Hematopoietic multipotent progenitor cell treated with erythropoietin and hydrocortisone succinate and interleukin-3 and kit ligand, for 4 days (in vitro differentiated cells): ENCODE data around the gene PPM1K.
"Not testable (repeated sequence)": the region's sequence is repeated elsewhere in the genome, so short reads cannot be mapped to it uniquely, and the experiment has no call there.

Experiments
- DNase-seq: peaks from one replicate; pipeline ENCODE4 v3.0.0-alpha.2; 2015

The PPM1K gene

GRCh38 chr4:88284439-88285234, at the start of gene PPM1K:
PPM1K (minus strand) TSS chr4:88284561; CDS start chr4:88278583, 5,978 bp downstream.
- DNase-seq: peak; percentile 99

DNA sequence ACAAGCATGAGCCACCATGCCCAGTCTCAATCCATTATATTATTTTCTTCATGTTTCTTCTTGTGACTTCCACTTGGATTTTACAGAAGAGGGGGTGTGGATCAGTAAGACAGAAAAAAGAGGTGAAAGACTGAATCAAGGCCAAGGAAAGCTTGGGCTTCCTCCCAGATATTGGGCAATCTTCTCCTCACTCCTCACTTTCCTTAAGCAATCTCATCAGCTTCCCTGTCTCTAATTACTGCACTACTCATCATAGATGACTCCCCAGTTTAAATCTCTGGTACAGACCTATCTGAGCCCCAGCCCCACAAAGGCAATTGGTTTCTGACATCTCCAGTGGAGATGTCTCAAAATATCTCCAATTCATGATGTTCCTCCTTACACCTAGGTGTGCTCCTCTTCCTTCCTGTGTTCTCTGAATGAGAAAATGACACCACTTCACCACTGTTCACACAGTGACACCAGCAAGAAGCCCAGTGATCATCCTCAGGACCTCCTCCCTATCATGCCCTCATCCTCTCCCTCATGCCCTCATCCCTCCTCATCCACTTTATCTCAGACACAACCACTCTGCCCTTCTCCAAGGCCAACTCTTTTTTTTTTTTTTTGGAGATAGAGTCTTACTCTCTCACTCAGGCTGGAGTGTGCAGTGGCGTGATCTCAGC, 49.5 kb upstream of the PPM1K start:
- DNase-seq: no peak

- DNase-seq: no peak
Observed at GRCh38 chr4:88327665-88328064, 43.3 kb upstream of the PPM1K start.

GRCh38 chr4:88320780-88321373, 36.5 kb upstream of the PPM1K start:
- DNase-seq: peak; percentile 62

DNA sequence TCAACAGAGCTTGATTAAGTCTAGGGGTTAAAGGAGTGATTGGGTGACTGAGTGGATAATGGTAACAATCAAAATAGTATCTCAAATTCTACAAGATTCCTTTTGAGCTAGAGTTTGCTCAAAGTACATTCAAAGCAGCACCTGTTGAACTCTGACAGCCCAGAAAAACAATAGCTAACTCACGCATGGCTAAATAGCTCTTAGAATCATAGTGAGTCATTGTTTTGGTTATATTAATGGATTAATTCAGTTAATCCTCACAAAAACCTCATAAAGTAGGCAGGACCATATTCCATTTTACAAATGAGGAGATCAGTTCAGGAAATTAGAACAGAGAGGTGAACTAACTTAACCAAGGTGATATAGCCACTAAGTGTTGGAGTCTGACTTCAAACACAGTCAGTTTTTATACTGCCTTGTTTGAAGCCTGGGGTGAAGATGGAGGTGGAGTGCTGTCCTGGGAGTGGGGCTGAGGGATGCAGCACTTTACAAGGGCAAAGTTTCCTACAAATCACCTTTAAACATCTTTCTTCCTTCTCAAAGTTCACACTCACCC, 35.9 kb upstream of the PPM1K start:
- no peak for DNase-seq

DNA sequence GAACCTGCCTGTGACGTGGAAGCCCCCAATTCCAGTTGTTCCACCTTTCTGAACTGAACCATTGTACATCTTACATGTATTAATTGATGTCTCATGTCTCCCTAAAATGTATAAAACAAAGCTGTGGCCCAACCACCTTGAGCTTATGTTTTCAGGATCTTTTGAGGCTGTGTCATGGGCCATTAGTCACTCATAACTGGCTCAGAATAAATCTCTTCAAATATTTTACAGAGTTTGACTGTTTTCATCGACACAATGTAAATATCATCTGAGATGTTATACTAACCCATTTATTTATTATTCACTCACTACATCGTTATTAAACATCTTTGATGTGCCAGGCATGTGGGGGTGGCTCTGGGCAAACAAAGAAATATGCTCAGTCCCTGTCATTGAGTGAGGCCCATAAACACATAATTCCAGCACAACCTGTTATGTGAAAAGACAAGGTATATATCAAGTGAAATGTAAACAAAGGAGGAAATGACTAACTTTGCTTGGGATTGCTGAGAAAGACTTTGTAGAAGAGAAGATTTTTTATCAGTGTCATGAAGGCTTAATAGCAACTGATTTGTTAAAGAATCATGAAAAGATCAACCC, 34.5 kb upstream of the PPM1K start:
- DNase-seq: no peak

DNA sequence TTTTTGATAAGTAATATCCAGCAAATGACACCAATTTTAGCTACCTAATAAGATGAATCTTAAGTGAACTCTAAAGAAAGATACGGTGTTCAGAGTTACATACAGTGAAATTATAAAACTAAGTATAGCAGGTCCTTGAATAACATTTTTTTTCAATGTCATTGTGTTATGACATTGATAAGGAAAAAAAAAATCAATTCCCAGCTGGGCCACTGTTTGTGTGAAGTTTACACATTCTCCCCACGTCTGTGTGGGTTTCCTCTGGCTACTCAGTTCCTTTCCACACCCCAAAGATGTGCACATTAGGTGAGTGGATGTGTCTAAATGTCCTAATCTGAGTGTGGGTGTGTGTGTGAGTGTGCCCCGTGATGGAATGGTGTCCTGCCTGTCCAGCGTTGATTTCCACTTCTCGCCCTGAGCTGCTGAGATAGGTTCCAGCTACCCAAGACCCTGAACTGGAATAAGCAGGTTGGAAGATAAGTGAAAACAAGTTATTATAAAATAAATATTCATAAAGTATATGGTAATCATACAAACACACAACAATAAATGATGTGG, 31.2 kb upstream of the PPM1K start:
- DNase-seq: no peak

DNA sequence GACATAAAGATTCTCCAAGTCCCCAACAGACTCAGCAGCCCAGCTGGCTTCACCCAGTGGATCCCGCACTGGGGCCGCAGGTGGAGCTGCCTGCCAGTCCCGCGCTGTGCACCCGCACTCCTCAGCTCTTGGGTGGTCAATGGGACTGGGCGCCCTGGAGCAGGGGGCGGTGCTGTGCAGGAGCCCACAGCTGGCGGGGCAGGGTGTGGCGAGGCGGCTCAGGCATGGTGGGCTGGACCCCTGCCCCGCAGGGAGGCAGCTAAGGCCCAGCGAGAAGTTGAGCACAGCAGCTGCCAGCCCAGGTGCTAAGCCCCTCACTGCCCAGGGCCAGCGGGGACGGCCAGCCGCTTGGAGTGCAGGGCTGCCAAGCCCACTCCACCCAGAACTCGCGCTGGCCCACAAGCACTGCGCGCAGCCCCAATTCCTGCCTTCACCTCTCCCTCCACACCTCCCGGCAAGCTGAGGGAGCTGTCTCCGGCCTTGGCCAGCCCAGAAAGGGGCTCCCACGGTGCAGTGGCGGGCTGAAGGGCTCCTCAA, 28.8 kb upstream of the PPM1K start:
- DNase-seq: not testable (repeated sequence)

GRCh38 chr4:88308587-88308986, 24.2 kb upstream of the PPM1K start:
- DNase-seq: no peak

- DNase-seq: peak; percentile 80
Observed at GRCh38 chr4:88297725-88298454, 13.5 kb upstream of the PPM1K start.

GRCh38 chr4:88297212-88297516, 12.8 kb upstream of the PPM1K start:
- DNase-seq: no peak

DNA sequence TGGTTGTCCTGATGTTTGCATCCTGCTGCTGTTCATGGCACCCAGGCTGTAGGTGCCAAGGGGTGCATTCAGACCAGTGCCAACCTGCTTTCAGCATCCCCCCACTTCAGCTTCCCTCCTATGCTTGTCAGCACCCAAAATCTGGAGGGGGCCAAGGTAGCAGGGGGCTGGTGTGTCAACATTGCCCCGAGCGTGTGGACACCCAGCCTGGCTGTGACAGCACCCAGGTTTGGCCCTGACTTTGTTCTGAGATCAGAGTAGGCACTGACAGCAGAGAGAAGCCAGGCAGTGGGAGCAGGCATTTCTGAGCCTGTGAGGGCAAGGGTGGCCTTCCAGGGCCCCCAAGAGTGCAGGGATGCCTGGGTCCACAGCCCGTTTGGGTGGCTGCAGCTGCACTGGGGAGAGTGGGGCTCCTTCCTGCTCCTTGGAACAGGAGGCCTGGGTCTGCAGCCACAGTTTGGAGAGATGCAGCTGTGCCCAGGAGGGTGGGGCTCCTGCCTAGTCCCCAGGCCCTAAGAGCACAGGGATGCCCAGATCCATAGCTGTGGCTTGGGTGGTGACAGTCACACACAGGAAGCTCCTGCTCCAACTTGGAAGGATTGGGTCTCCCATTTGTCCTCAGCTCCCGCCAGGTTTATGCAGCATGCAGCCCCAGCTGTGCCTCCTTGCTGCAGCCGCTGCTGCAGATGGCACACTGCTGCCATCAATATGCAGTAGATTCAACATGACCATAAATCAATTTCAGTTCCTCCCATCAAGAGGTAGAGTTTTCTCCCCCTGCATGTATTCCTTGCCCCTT, 12.3 kb upstream of the PPM1K start:
- DNase-seq: no peak

DNA sequence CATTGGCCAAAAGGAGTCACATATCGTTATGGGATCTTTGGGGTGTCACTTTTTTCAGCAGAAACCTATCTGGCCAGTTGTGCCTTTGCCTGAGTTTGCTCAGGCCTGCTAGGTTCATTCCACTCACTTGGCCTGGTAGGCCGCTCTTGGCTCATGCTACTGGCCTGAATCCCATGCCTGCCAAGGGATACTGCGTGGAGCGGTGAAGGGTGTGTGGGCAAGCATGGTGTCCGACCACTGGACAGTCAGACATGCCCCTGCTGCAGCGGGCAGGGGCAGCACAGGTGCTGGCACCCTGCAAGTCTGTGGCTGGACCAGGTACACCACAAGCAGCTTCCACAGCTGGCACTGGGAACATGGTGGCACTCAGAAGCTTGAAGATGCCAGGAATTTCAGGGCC, 11.3 kb upstream of the PPM1K start:
- no peak for DNase-seq

DNA sequence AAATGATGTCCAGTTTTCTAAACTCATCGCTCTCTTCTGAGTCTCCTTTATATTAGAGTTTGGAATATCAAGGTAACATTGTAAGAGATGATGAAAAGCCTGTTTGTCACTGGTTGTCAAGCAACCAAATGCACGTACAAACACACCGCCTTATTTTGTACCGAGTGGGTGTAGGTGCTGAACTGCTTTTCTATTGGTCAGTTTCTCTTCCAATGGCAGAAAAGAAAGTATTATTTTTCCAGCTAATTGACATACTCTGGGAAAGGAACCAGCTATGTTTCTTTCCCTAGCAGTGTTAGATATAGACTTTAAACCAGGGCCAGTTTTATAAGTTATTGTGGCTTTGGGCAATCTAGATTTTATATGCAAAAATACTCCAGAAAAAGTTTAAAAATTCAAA, 6.6 kb upstream of the PPM1K start:
- no peak for DNase-seq

GRCh38 chr4:88286897-88287296, 2.5 kb upstream of the PPM1K start:
- peak; percentile 14 for DNase-seq

DNA sequence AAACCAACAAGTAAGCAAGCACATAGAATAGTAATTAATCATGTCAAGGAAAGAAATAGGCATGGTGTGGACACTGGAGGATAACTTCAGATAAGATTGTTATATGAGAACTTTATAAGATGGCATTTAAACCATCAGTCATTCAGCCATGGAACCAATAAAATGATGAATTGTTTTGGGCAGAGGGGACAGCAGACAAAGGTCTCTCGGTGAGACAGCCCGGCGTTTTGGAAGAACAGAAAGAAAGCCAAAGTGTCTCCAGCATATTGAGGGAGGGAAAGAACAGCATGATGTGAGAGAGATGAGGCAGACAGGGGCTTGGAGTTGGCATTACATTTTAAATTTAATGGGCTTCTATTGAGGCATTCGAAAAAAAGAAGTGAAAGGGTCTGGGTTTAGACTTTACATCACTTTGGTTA, 883 bp upstream of the PPM1K start:
- no peak for DNase-seq

DNA sequence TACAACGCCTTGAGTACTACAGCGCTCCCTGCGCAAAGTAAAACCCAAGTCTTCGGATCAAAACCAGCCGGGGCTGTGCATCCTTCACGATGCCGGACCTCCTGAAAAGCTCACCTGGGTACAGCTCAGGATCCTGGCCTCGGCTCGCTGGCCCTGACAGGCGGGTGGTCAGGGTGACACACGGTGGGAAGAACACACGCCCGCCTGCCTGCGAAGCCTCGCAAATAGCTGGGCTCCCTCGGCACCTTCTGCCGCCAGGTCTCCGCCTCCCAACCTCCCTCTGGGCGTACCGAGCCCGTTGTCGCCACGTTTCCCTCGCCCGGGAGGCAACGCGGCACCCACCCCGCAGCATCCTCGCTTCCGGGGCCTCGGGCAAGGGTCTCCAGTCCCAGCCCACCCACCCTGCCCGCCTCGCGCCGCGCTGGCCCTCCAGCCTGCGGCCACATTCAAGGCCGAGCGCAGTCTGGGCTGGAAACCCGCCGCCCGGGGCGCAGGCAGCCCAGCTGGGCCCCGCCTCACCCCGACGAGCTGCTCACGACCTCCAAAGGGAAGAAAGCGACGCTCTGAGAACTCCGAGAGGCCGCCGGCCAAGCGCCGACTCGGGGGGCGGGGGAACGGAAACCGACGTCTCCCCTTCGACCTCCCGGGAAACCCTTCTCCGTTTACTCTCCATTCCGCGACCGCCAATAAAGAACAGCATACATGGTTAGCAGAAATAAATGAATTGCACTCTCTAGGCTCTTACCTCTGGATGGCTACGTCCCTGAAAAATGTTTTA, 511 bp downstream of the PPM1K start:
- DNase-seq: peak; percentile 86

- DNase-seq: no peak
Observed at GRCh38 chr4:88280228-88280795, 4.0 kb downstream of the PPM1K start.

DNA sequence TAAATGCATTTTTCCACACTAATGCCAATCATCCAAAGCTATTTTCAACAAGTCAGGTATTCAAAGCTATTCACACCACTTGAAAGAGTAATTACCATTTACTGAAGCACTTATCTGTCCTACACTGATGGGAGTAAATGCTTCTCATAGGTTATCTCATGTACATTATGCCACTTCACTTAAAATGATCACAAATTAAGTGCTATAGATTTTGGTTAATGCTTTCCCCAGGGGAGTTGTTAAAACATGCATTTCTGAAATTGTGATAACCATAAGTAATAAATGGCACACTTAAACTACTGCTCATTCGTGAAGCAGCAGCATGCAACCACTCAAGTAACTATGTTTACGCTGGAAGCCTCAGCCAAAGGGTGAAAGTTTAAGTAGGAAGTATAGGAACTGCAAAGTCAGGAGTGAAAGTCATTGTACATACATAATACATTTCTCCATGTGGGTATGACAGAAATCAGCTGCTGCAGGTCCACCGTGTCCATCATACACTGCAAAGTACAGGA, 6.6 kb downstream of the PPM1K start:
- no peak for DNase-seq
